ENCODE data around the gene HAUS1.
"Not testable (repeated sequence)": the region's sequence is repeated elsewhere in the genome, so short reads cannot be mapped to it uniquely, and the experiment has no call there.

The HAUS1 gene

DNA sequence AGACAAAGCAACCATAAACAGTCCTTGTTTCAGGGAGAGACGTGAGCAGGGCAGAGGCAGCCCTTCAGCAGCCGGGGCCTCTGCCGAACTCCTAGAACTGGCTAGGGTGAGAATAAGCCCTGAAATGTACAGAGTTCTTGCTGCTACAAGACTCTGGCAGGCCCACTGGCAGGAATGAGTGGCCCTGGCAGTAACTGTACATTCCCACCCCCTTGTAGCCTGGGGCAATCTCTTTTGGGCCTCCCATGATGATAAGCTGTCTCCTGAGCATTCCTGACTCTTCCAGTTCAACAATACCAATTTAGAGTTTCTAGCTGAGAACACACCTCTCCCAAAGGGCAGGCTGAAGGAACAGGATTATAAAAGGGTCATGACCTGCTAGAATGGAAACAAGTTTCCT, 54.3 kb downstream of the HAUS1 start:
- no peak overlapping the region for H3K4me3 ChIP-seq (ENCODE audit: low read depth, low read length)
- TF ChIP-seq, protein P1, sequence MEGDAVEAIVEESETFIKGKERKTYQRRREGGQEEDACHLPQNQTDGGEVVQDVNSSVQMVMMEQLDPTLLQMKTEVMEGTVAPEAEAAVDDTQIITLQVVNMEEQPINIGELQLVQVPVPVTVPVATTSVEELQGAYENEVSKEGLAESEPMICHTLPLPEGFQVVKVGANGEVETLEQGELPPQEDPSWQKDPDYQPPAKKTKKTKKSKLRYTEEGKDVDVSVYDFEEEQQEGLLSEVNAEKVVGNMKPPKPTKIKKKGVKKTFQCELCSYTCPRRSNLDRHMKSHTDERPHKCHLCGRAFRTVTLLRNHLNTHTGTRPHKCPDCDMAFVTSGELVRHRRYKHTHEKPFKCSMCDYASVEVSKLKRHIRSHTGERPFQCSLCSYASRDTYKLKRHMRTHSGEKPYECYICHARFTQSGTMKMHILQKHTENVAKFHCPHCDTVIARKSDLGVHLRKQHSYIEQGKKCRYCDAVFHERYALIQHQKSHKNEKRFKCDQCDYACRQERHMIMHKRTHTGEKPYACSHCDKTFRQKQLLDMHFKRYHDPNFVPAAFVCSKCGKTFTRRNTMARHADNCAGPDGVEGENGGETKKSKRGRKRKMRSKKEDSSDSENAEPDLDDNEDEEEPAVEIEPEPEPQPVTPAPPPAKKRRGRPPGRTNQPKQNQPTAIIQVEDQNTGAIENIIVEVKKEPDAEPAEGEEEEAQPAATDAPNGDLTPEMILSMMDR (IDR thresholded peaks at IDR 0.05; ENCODE audit: low read depth, low read length), result no peak

DNA sequence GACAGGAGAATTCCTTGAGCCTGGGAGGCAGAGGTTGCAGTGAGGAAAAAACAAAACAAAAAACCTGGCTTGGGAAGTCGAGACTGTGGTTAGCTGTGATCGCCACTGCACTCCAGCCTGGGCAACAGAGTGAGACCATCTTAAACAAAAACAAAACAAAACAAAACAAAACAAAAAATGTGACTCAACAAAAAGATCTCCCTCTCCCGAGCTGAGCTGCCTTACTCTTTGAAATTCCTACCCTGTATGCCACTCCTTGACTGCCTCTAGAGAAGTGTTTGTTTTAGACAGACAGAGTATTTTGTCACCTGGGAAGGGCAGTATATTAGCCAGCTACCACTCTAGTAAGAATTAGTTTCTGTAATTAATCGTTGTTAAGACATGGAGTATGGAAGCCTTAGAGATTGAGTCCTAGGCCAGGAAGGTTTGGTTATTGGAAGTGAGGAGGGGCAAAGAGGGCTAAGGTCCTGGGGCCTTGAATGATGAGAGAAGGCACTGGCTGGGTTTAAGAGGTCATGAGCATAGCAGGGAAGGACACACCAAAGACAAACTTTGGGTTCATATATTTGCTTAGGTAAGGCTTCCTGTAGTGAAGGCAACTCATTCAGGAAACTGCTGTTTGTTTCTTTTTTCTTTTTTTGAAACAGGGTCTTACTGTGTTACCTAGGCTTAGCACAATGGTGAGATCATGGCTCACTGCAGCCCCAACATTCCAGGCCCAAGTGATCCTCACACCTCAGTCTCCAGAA, 56.0 kb downstream of the HAUS1 start:
- H3K4me3 ChIP-seq (ENCODE audit: low read depth, low read length), result no peak overlapping the region
- TF ChIP-seq, protein P1 (IDR thresholded peaks at IDR 0.05; ENCODE audit: low read depth, low read length), result no peak

DNA sequence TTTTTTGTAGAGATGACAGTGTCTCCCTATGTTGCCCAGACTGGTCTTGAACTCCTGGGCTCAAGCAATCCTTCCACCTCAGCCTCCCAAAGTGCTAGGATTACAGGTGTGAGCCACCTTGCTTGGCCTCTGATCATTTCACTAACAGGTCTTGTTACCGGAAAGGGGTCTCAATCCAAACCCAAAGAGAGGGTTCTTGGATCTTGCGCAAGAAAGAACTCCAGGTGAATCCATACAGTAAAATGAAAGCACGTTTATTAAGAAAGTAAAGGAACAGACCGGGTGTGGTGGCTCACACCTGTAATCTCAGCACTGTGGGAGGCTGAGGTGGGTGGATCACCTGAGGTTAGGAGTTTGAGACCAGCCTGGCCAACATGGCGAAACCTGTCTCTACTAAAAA, 56.7 kb downstream of the HAUS1 start:
- not testable (repeated sequence) for H3K4me3 ChIP-seq (ENCODE audit: low read depth, low read length)

DNA sequence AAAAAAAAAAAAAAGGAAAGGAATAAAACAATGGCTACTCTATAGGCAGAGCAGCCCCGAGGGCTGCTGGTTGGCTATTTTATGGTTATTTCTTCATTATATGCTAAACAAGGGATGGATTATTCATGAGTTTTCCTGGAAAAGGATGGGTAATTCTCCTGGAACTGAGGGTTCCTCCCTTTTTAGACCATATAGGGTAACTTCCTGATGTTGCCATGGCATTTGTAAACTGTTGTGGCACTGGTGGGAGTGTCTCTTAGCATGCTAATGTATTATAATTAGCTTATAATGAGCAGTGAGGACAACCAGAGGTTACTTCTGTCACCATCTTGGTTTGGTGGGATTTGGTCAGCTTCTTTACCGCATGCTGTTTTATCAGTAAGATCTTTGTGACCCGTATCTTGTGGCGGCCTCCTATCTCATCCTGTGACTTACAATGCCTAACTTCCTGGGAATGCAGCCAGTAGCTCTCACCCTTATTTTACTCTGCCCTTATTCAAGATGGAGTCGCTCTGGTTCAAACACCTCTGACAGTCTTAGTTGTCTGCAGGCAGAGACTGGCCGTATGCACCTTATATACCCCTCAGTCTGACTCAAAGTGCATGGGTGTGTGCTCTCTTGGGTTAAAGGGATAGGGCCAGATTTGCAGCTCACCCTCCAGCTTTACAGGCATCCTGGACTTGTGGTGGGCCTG, 57.7 kb downstream of the HAUS1 start:
- no peak overlapping the region for H3K4me3 ChIP-seq (ENCODE audit: low read depth, low read length)
- TF ChIP-seq, protein P1 (IDR thresholded peaks at IDR 0.05; ENCODE audit: low read depth, low read length), result no peak

DNA sequence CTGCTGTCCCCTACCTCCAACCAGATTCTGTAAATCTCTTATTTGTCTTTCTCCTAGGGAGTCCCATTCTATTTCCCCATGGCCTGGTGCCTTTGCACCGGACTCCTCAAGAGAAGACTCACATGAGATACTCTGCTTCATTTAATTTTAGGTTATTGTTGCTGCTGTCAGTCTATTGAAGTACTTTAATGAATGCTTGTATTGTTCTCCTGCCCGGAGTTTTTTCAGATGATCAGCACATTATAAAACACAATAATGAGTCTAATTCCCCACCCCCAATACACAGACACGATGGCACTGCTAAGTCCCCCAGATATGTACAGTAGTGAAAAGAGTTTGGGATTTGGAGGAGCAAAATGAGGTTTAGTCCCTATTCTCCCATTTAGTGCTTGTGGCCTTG, 58.9 kb downstream of the HAUS1 start:
- no peak overlapping the region for H3K4me3 ChIP-seq (ENCODE audit: low read depth, low read length)
- TF ChIP-seq, protein P1 (IDR thresholded peaks at IDR 0.05; ENCODE audit: low read depth, low read length), result no peak

DNA sequence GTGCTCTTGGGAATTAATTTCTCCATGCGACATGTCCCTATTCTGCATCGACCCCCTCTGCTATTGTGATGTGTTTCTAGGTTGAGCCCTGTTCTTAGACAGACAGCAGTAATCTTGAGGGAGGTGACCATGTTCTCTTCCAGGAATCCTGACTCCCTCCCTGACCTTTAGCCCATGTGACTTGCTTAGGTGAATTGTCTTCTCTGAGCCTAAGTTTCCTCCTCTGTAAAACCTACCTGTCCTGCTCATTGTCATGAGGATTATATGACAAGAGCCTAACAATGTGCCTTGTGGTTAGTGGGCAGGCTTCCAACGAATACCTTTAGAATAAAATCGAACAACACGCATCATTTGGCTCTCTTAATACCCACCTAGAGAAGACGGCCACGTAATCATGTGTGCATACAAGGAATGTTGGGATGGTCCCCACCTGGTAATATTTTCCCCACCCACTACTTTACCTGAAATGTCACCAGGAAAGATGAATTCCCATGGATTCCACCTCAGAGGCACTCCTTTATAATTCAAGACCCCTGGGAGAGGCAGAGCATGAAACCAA, 59.8 kb downstream of the HAUS1 start:
- H3K4me3 ChIP-seq (ENCODE audit: low read depth, low read length), result no peak overlapping the region

DNA sequence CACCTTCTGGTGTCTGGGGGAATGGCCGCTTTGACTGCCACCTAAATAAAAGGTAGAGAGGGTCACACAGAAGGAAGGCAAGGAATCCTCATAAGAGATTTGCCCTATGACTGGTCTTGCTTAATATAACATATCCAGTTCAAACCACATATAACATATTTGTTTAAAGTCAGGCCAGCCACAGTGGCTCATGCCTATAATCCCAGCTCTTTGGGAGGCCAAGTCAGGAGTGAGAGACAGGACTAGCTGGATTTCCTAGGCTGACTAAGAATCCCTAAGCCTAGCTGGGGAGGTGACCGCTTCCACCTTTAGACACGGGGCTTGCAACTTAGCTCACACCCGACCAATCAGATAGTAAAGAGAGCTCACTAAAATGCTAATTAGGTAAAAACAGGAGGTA, 60.3 kb downstream of the HAUS1 start:
- H3K4me3 ChIP-seq (ENCODE audit: low read depth, low read length), result not testable (repeated sequence)

More for the DNA sequence above, 59.8 kb downstream of the HAUS1 start:
- TF ChIP-seq, protein P1 (IDR thresholded peaks at IDR 0.05; ENCODE audit: low read depth, low read length), result no peak

DNA sequence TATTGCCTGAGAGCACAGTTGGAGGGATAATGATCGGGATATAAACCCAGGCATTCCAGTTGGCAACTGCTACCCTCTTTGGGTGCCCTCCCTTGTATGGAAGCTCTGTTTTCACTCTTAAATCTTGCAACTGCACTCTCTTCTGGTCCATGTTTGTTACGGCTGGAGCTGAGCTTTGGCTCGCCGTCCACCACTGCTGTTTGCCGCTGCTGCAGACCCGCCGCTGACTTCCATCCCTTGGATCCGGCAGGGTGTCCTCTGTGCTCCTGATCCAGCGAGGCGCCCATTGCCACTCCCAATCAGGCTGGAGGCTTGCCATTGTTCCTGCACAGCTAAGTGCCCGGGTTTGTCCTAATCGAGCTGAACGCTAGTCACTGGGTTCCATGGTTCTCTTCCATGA, 60.7 kb downstream of the HAUS1 start:
- no peak overlapping the region for H3K4me3 ChIP-seq (ENCODE audit: low read depth, low read length)
- TF ChIP-seq, protein P1 (IDR thresholded peaks at IDR 0.05; ENCODE audit: low read depth, low read length), result no peak
